ENCODE measurements around the gene EYA2.

EYA2 gene

DNA sequence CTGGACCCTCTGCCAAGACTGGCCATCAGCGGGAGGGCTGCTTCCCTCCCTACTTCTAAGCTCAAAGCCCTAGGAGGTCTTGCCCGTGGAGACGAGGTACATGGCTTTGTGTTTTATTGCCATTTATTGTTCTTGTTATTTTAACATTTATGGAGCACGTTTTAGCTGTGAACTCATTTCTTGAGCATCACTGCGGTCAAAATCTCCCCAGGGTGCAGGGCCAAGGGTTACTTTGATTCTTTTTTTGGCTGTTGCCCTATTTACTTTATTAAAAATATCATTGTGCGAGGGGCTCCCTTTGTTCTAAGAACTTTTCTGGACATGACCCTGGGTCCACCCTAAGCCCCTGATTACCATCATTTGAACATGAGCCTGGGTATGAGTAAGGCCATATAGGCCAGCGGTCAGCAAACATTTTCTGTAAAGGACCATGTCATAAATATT lies 51.6 kb downstream of the EYA2 start:
- H3K4me3 ChIP-seq (ENCODE audit: control insufficient read depth, low read depth, low read length) = no peak overlapping the region
- TF ChIP-seq, protein P1, sequence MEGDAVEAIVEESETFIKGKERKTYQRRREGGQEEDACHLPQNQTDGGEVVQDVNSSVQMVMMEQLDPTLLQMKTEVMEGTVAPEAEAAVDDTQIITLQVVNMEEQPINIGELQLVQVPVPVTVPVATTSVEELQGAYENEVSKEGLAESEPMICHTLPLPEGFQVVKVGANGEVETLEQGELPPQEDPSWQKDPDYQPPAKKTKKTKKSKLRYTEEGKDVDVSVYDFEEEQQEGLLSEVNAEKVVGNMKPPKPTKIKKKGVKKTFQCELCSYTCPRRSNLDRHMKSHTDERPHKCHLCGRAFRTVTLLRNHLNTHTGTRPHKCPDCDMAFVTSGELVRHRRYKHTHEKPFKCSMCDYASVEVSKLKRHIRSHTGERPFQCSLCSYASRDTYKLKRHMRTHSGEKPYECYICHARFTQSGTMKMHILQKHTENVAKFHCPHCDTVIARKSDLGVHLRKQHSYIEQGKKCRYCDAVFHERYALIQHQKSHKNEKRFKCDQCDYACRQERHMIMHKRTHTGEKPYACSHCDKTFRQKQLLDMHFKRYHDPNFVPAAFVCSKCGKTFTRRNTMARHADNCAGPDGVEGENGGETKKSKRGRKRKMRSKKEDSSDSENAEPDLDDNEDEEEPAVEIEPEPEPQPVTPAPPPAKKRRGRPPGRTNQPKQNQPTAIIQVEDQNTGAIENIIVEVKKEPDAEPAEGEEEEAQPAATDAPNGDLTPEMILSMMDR (IDR thresholded peaks at IDR 0.05; ENCODE audit: control insufficient read depth, insufficient read depth, low read depth, low read length, missing control alignments) = no peak
- no peak for DNase-seq (ENCODE audit: low read depth)

DNA sequence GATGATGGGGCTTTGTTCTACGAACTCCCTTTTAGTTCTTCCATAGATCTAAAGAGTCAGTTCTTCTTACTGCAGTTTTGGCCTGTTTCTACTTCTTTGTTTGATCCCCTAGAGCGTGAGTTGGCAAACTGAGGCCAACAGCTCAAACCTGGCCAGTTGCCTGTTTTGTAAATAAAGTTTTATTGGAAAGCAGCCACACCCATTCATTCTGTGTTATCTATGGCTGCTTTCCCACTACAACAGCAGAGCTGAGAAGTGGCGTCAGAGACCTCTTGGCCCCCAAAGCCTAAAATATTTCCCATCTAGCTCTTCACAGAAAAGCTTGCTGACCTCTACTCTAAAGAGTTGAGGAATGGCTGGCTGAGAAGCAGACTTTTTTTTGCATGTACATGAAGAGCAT lies 52.2 kb downstream of the EYA2 start:
- TF ChIP-seq, protein P1 (IDR thresholded peaks at IDR 0.05; ENCODE audit: control insufficient read depth, insufficient read depth, low read depth, low read length, missing control alignments) = no peak
- DNase-seq (ENCODE audit: low read depth) = no peak
- no peak overlapping the region for H3K4me3 ChIP-seq (ENCODE audit: control insufficient read depth, low read depth, low read length)

DNA sequence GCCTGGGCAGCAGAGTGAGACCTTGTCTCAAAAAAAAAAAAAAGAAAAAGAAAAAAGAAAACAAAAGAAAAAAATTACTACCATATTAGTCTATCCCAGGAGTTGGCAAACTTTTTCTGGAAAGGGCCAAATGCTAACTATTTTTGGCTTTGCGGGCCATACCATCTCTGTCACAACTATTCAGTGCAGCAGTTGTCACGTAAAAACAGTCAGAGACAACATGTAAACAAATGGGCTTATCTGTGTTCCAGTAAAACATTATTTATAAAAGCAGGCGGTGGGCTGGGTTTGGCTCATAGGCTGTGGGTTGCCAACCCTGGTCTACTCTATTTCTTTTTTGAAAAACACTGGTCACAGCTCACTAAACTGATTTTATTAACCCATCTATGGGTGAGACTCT lies 53.4 kb downstream of the EYA2 start:
- TF ChIP-seq, protein P1 (IDR thresholded peaks at IDR 0.05; ENCODE audit: control insufficient read depth, insufficient read depth, low read depth, low read length, missing control alignments) = no peak
- DNase-seq (ENCODE audit: low read depth) = no peak
- no peak overlapping the region for H3K4me3 ChIP-seq (ENCODE audit: control insufficient read depth, low read depth, low read length)

DNA sequence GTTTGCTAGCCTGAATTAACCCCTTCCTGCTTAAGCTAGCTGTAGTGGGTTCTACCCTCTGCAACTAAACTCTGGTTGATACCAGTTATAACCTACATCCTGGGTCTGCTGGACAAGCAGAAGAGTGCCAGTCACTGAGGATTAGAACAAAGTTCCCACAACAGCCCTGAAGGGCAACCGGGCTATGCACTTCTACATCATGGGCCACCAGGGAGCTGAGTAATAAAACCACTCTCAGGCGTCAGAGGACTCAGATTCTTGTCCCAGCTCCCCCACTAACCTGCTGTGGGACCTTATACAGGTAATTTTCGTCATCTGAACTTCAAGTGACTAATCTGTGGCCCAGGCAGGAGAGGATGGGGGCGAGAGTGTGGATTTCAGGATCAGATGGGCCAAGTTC lies 56.8 kb downstream of the EYA2 start:
- no peak overlapping the region for H3K4me3 ChIP-seq (ENCODE audit: control insufficient read depth, low read depth, low read length)
- no peak for DNase-seq (ENCODE audit: low read depth)
- TF ChIP-seq, protein P1 (IDR thresholded peaks at IDR 0.05; ENCODE audit: control insufficient read depth, insufficient read depth, low read depth, low read length, missing control alignments) = no peak

- DNase-seq (ENCODE audit: low read depth) = no peak
- TF ChIP-seq, protein P1 (IDR thresholded peaks at IDR 0.05; ENCODE audit: control insufficient read depth, insufficient read depth, low read depth, low read length, missing control alignments) = no peak
- H3K4me3 ChIP-seq (ENCODE audit: control insufficient read depth, low read depth, low read length) = no peak overlapping the region
Measured at GRCh38 chr20:46951840-46952497, 57.3 kb downstream of the EYA2 start.

DNA sequence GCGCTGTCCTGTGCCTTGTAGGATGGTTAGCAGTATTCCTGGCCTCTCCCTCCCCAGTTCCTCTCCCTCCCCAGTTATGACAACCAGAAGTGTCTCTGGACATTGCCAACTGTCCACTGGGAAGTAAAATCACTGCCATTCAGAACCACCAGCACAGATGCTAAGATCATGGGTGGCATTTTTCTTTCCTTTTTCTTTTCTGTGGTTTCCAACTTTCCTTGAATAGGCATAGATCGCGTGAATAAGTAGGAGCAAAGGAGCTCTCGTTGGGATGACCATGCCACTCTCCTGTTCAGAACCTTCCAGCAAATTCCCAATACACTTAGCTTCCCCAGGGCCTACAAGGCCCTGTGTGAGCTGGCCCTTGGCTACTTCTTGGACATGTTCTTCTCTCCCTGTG lies 59.0 kb downstream of the EYA2 start:
- no peak overlapping the region for H3K4me3 ChIP-seq (ENCODE audit: control insufficient read depth, low read depth, low read length)
- TF ChIP-seq, protein P1 (IDR thresholded peaks at IDR 0.05; ENCODE audit: control insufficient read depth, insufficient read depth, low read depth, low read length, missing control alignments) = no peak
- DNase-seq (ENCODE audit: low read depth) = no peak
